Stimulated activated CD4-positive, alpha-beta T cell treated with anti-CD3 and anti-CD28 coated beads, Interleukin-15, amount 100 ng/mL, for 48 hours (primary cell): ENCODE results near the gene HDAC11.
"Not testable (repeated sequence)": the region's sequence is repeated elsewhere in the genome, so short reads cannot be mapped to it uniquely, and the experiment has no call there.

Source experiments
- DNase-seq, 2 donors: peaks; one replicate each; pipeline ENCODE4 v3.0.0-alpha.2; 2020; ENCODE audit warnings: low read depth in 2 of 2

HDAC11 gene

GRCh38 chr3:13470894-13471574, 9.1 kb upstream of the HDAC11 start:
- no peak for DNase-seq

- DNase-seq: no peak
Measured at GRCh38 chr3:13472286-13472685, 7.8 kb upstream of the HDAC11 start.

- DNase-seq: no peak
Measured at GRCh38 chr3:13473020-13473419, 7.1 kb upstream of the HDAC11 start.

- no peak for DNase-seq
Measured at GRCh38 chr3:13474021-13474420, 6.1 kb upstream of the HDAC11 start.

- no peak for DNase-seq
Measured at GRCh38 chr3:13474776-13475303, 5.3 kb upstream of the HDAC11 start.

- no peak for DNase-seq
Measured at GRCh38 chr3:13475871-13476590, 4.1 kb upstream of the HDAC11 start.

GRCh38 chr3:13477943-13478342, 2.2 kb upstream of the HDAC11 start:
- no peak for DNase-seq

GRCh38 chr3:13479332-13479581, 849 bp upstream of the HDAC11 start:
- peak; percentile 20 to 38 for DNase-seq

- peak in 1 of 2 donors; percentile 12 for DNase-seq
Measured at GRCh38 chr3:13480340-13481318, 523 bp downstream of the HDAC11 start.

GRCh38 chr3:13482106-13482690, 2.1 kb downstream of the HDAC11 start:
- DNase-seq: no peak

- no peak for DNase-seq
Measured at GRCh38 chr3:13483286-13483685, 3.2 kb downstream of the HDAC11 start.

- DNase-seq: no peak
Measured at GRCh38 chr3:13483988-13484695, 4.0 kb downstream of the HDAC11 start.

- no peak for DNase-seq
Measured at GRCh38 chr3:13484851-13485590, 4.9 kb downstream of the HDAC11 start.

- DNase-seq: not testable (repeated sequence)
Measured at GRCh38 chr3:13485630-13486562, 5.8 kb downstream of the HDAC11 start.

GRCh38 chr3:13487403-13487802, 7.3 kb downstream of the HDAC11 start:
- DNase-seq: no peak

GRCh38 chr3:13491206-13491974, 11.3 kb downstream of the HDAC11 start:
- no peak for DNase-seq

- no peak for DNase-seq
Measured at GRCh38 chr3:13492048-13492447, 11.9 kb downstream of the HDAC11 start.

GRCh38 chr3:13492976-13493866, 13.1 kb downstream of the HDAC11 start:
- no peak for DNase-seq
